GM12892 (cell line): ENCODE measurements around the gene BRCA1.

Source experiments
- POLR2AphosphoS5 ChIP-seq: IDR thresholded peaks from 2 replicates; pipeline ENCODE4 v1.6.1; 2011; ENCODE audit warnings: low read depth, low read length, control low read depth
- TAF1 ChIP-seq: IDR thresholded peaks from 2 replicates; pipeline ENCODE4 v1.6.1; 2011; ENCODE audit warnings: low read depth, mild to moderate bottlenecking, control low read depth, low read length, borderline replicate concordance

DNA sequence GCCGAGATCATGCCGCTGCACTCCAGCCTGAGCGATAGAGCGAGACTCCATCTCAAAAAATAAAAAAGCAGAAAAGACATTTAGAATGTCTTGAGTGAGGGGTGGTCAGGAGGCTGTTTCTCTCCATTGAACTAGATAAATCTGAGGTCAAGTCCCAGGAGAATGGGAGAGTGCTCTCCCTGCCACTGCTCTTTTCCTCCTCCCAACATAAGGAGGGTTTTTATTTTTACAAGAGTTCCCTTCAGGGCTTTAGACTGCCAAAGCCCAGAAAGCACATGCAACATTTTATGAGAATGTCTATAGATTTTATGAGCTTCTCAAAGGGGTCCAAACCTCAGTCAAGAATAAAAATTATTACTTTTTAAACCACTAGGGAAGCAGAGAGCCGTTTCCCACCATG lies 98.6 kb downstream of the BRCA1 start:
- TF ChIP-seq POLR2AphosphoS5 (no peak), TAF1 (no peak)
